ENCODE results near the gene EIF3D.

DNA sequence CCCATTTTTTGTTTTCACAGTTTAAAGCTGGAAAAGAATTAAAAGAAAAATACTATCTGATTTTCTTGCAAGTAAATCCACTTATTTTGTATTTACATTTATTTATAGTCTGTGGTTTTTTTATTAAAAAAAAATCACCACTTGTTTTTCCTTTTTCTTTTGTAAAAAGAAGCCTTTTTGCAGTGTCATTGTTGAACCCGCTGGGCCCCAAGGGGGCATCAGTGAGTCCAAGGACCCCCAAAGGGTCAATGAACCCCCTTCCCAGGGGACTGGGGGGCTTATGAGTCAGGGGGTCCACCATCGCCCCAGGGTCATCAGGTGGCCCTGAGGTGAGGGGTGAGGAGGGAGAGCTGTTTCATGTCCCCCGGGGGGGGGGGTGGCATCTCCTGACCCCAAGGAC lies 34.0 kb upstream of the EIF3D start:
- TF ChIP-seq, protein P1, sequence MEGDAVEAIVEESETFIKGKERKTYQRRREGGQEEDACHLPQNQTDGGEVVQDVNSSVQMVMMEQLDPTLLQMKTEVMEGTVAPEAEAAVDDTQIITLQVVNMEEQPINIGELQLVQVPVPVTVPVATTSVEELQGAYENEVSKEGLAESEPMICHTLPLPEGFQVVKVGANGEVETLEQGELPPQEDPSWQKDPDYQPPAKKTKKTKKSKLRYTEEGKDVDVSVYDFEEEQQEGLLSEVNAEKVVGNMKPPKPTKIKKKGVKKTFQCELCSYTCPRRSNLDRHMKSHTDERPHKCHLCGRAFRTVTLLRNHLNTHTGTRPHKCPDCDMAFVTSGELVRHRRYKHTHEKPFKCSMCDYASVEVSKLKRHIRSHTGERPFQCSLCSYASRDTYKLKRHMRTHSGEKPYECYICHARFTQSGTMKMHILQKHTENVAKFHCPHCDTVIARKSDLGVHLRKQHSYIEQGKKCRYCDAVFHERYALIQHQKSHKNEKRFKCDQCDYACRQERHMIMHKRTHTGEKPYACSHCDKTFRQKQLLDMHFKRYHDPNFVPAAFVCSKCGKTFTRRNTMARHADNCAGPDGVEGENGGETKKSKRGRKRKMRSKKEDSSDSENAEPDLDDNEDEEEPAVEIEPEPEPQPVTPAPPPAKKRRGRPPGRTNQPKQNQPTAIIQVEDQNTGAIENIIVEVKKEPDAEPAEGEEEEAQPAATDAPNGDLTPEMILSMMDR (IDR thresholded peaks at IDR 0.05), result no peak
- TF ChIP-seq EP300 (IDR thresholded peaks at IDR 0.05), result no peak
- no peak for TF ChIP-seq POLR2A (IDR thresholded peaks at IDR 0.05)
